Hepatocyte (in vitro differentiated cells): ENCODE results near the gene DMD. TPM values are rescaled to one million over a fixed set of nuclear protein-coding genes. Genes with fewer than 3 reads are reported as not detected.

Experiments used
- DNase-seq: peaks from one replicate; pipeline ENCODE4 v3.0.0-alpha.2; 2016; ENCODE audit warnings: low spot score
- H2AFZ ChIP-seq: fragments of 200-600 bp; sonication (generic); 2 replicates; pipeline ENCODE4 v1.6.0; 2016; ENCODE audit warnings: antibody characterized with exemption, mild to moderate bottlenecking
- H3K27ac ChIP-seq: fragments of 200-600 bp; sonication (generic); 2 replicates; pipeline ENCODE4 v1.5.1; 2016; ENCODE audit warnings: mild to moderate bottlenecking
- H3K27me3 ChIP-seq: fragments of 200-600 bp; sonication (generic); 2 replicates; pipeline ENCODE4 v1.6.1; 2016
- H3K36me3 ChIP-seq: fragments of 200-600 bp; sonication (generic); replicated peaks from 2 replicates; pipeline ENCODE4 v1.5.1; 2016; ENCODE audit warnings: low read depth; ENCODE audit not compliant: insufficient read depth
- H3K4me1 ChIP-seq: fragments of 200-600 bp; sonication (generic); 2 replicates; pipeline ENCODE4 v1.5.1; 2016; ENCODE audit warnings: mild to moderate bottlenecking, moderate library complexity; ENCODE audit not compliant: insufficient read depth
- H3K4me2 ChIP-seq: fragments of 200-600 bp; sonication (generic); 2 replicates; pipeline ENCODE4 v1.6.0; 2016
- H3K4me3 ChIP-seq: fragments of 200-600 bp; sonication (generic); 2 replicates; pipeline ENCODE4 v1.5.1; 2016; ENCODE audit warnings: mild to moderate bottlenecking
- H3K79me2 ChIP-seq: fragments of 200-600 bp; sonication (generic); 2 replicates; pipeline ENCODE4 v1.6.0; 2017; ENCODE audit warnings: mild to moderate bottlenecking
- H3K9me2 ChIP-seq: fragments of 200-600 bp; sonication (generic); replicated peaks from 2 replicates; pipeline ENCODE4 v1.6.0; 2017; ENCODE audit warnings: mild to moderate bottlenecking; ENCODE audit not compliant: insufficient read depth
- H3K9me3 ChIP-seq: fragments of 200-600 bp; sonication (generic); 2 replicates; pipeline ENCODE4 v1.5.1; 2016; ENCODE audit warnings: low read depth, mild to moderate bottlenecking
- H4K20me1 ChIP-seq: fragments of 200-600 bp; sonication (generic); 2 replicates; pipeline ENCODE4 v1.6.0; 2016; ENCODE audit warnings: mild to moderate bottlenecking; ENCODE audit not compliant: insufficient read depth, poor library complexity, severe bottlenecking
- EZH2 ChIP-seq: fragments of 200-600 bp; sonication (generic); IDR thresholded peaks from 2 replicates; pipeline ENCODE4 v1.6.1; 2016; ENCODE audit warnings: antibody characterized with exemption, mild to moderate bottlenecking, borderline replicate concordance
- EZH2phosphoT487 ChIP-seq: fragments of 200-600 bp; sonication (generic); IDR thresholded peaks from one replicate; pipeline ENCODE4 v1.6.1; 2018; ENCODE audit warnings: antibody characterized with exemption, mild to moderate bottlenecking, low read depth, moderate library complexity; ENCODE audit not compliant: unreplicated experiment, severe bottlenecking
- WGBS: methylation state at CpG from one replicate; pipeline ENCODE4 v1.1.6; 2016; ENCODE audit warnings: low lambda C conversion rate; ENCODE audit errors: missing lambda C conversion rate; 5-methylcytosine and 5-hydroxymethylcytosine counted together
- polyA plus RNA-seq: library from polyadenylated mRNA; unstranded; fragments of >200 nt; fragmentation: Nextera tagmentation; extraction: Ambion mirVana; gene quantifications from 2 replicates; pipeline ENCODE4 v1.2.1, GENCODE V29; 2016
- total RNA-seq: library from RNA; depleted of rRNA; stranded (reverse); fragments of >200 nt; gene quantifications from 2 replicates; pipeline ENCODE4 v1.2.3, GENCODE V29; 2014
- TF ChIP-seq, protein P1 (sequence below): fragments of 200-600 bp; sonication (generic); IDR thresholded peaks from 2 replicates; pipeline ENCODE4 v1.5.1; 2016; ENCODE audit warnings: antibody characterized with exemption, mild to moderate bottlenecking; ENCODE audit not compliant: poor library complexity

Gene DMD
- total and polyA plus RNA-seq, 2 experiments from 2014 or later: 14.2 to 27.8 TPM

DNA sequence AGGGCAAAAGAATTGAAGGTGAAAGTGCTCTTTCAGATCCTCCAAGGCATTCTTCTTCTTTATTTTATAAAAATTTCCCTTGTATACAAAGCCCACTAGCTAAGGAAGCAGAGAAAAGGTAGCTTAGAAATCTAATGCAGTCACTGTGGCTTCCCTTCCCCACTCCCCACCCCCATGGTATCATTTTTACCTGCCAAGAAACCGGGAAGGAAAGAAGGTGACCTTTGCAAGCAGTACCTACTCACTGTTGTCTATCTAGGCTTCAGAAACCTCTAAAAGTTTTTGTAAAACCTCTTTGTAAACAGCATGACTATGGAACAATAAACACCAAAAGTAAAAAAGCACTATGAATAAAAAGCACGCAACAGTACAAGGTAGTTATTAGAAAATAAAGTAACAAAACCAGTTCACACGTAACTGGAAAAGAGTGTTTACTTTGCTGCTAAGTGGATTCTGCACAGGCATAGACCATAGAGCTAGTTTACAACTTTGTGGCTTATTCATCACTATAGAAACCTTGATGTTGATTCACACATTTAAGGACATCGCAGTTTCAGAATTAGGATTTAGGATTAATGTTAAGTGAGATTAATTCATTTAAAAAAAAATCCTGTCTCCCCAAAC, 2029.9 kb downstream of the DMD start:
- 50% methylated on average over 4 of the region's 4 CpGs for WGBS
- DNase-seq: no peak
- H3K27ac ChIP-seq: peak overlapping the region; percentile 22

DNA sequence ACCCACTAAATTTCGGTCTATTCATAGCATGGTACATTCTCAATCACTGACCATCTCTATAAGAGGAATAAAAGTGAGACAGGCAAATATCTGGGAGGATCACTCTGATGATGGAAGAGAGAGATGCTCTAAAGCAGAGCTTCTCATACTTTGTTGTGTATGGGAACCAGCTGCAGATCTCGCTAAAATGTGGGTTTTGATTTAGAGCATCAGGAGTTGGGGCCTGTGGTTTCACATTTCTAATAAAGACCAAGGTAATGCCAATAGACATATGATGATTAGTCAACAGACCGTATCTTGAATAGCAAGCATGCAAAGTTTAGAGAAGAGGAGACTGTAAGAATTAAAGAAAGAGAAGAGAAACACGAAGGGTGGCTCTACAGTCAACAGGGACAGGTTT, 2032.1 kb downstream of the DMD start:
- no peak for TF ChIP-seq EZH2
- TF ChIP-seq EZH2phosphoT487: no peak
- TF ChIP-seq, protein P1, sequence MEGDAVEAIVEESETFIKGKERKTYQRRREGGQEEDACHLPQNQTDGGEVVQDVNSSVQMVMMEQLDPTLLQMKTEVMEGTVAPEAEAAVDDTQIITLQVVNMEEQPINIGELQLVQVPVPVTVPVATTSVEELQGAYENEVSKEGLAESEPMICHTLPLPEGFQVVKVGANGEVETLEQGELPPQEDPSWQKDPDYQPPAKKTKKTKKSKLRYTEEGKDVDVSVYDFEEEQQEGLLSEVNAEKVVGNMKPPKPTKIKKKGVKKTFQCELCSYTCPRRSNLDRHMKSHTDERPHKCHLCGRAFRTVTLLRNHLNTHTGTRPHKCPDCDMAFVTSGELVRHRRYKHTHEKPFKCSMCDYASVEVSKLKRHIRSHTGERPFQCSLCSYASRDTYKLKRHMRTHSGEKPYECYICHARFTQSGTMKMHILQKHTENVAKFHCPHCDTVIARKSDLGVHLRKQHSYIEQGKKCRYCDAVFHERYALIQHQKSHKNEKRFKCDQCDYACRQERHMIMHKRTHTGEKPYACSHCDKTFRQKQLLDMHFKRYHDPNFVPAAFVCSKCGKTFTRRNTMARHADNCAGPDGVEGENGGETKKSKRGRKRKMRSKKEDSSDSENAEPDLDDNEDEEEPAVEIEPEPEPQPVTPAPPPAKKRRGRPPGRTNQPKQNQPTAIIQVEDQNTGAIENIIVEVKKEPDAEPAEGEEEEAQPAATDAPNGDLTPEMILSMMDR: no peak

More for the DNA sequence above, 2029.9 kb downstream of the DMD start:
- Histone ChIP-seq H3K4me1 (no peaks in the 10 kb centered on the region), H3K27me3 (no peaks in the 10 kb centered on the region), H3K4me3 (no peak overlapping the region), H3K36me3 (no peaks in the 10 kb centered on the region), H3K79me2 (no peaks in the 10 kb centered on the region), H3K9me3 (no peaks in the 10 kb centered on the region), H4K20me1 (no peaks in the 10 kb centered on the region), H2AFZ (no peak overlapping the region), H3K4me2 (no peak overlapping the region), H3K9me2 (no peaks in the 10 kb centered on the region)
- TF ChIP-seq EZH2 (no peak), EZH2phosphoT487 (no peak)
- TF ChIP-seq, protein P1: no peak

DNA sequence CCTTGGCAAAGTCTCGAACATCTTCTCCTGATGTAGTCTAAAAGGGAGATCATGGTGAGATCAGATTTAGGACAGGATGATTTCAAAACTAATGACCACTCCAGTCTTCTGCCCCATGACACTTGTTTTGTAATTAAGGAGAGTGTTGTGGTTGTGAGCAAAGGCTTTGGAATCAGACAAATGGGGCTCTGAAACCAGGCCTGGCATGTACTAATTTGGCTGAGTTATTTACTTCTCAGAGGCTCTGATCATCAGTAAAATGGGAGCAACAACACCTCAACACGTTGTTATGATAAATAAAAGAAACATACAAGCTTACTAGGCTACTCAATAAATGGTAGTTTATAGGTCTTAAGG, 2032.6 kb downstream of the DMD start:
- 63% methylated on average over 2 of the region's 2 CpGs for WGBS
- Histone ChIP-seq H3K36me3 (no peaks in the 10 kb centered on the region), H3K27ac (no peak overlapping the region)

More for the DNA sequence above, 2032.1 kb downstream of the DMD start:
- H4K20me1 ChIP-seq: no peaks in the 10 kb centered on the region
- DNase-seq: no peak
- H3K9me3 ChIP-seq: no peaks in the 10 kb centered on the region
- no peak overlapping the region for H2AFZ ChIP-seq
- no peaks in the 10 kb centered on the region for H3K79me2 ChIP-seq
- no peak overlapping the region for H3K4me3 ChIP-seq
- H3K27me3 ChIP-seq: no peaks in the 10 kb centered on the region
- no peak overlapping the region for H3K4me2 ChIP-seq
- H3K27ac ChIP-seq: no peak overlapping the region
- H3K4me1 ChIP-seq: no peaks in the 10 kb centered on the region
- no peaks in the 10 kb centered on the region for H3K36me3 ChIP-seq
- WGBS: 69% methylated on average over 4 of the region's 4 CpGs
- no peaks in the 10 kb centered on the region for H3K9me2 ChIP-seq

More for the DNA sequence above, 2032.6 kb downstream of the DMD start:
- Histone ChIP-seq H3K79me2 (no peaks in the 10 kb centered on the region), H2AFZ (no peak overlapping the region), H3K27me3 (no peaks in the 10 kb centered on the region), H3K4me3 (no peak overlapping the region), H3K9me3 (no peaks in the 10 kb centered on the region), H3K4me1 (no peaks in the 10 kb centered on the region), H4K20me1 (no peaks in the 10 kb centered on the region), H3K4me2 (no peak overlapping the region), H3K9me2 (no peaks in the 10 kb centered on the region)
- TF ChIP-seq, protein P1: no peak
- TF ChIP-seq EZH2phosphoT487: no peak
- no peak for TF ChIP-seq EZH2
- no peak for DNase-seq
